ENCODE data around the gene EPHA7. TPM values are rescaled to one million over a fixed set of nuclear protein-coding genes. Genes with fewer than 3 reads are reported as not detected.

The EPHA7 gene
- total RNA-seq, 2 experiments from 2014 or later: not detected

DNA sequence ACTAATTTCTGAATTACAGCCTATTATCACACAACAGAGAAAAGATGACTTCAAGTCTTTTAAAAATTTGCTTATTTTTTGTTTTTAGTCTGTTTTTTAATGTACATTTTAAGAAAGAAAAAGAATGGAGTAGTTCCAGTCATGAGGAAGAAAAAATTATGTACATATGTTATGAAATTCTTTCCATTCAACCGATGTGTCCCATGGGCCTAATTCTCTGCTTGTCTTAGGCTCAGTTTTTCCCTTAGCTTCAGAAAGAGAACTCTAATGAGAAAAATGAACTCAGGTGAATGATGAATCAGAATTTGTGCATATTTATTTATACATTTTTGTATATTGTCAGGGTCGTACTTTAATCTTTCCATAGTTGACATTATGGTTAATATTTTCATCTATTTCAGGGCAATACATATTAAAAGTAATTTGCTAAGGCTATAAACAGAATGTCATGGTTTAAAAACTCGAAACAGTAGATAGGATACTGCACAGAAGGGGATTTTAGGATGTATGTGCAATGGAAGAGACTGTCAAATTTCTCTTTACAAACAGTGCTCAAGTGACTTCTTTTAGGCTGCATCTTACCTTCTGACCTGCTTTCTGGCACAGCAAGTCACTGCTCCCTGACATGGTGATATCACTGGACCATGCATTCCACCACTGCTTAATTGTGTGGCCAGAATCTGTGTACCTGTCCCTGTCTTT is 153.1 kb downstream of the EPHA7 start:
- no peaks in the 10 kb centered on the region for H3K4me1 Mint-ChIP-seq (ENCODE audit: low read depth)
- ChIA-PET CTCF (no interaction called here), POLR2A (no interaction called here)
- H3K27me3 Mint-ChIP-seq (ENCODE audit: low read depth): no peaks in the 10 kb centered on the region
- H3K36me3 Mint-ChIP-seq (ENCODE audit: low read depth): no peaks in the 10 kb centered on the region
- no peak overlapping the region for H3K4me3 Mint-ChIP-seq
- no peak overlapping the region for H3K27ac Mint-ChIP-seq
- DNase-seq: no peak
- ATAC-seq: no peak
- no peaks in the 10 kb centered on the region for H3K9me3 Mint-ChIP-seq (ENCODE audit: insufficient read depth)

DNA sequence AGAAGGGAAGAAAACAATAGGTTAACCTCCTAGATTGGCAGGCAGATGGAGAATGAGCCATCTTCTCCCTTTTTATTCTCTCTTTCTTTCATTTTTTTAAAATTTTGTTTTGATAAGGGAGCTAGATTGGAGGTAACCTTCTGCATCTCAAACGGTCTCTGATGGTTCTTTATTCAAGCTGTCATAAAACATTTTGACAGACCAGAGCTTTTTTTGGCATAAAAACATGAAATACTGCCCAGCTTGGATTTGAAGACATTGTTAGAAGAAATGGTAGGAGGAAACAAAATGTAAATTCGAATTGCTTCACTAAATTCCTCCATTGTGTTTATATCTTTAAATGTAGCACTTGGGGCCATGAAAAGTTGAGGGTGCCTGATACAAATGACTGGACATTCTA is 158.5 kb downstream of the EPHA7 start:
- CTCF ChIA-PET: no interaction called here
- ATAC-seq: no peak
- no peaks in the 10 kb centered on the region for H3K36me3 Mint-ChIP-seq (ENCODE audit: low read depth)

DNA sequence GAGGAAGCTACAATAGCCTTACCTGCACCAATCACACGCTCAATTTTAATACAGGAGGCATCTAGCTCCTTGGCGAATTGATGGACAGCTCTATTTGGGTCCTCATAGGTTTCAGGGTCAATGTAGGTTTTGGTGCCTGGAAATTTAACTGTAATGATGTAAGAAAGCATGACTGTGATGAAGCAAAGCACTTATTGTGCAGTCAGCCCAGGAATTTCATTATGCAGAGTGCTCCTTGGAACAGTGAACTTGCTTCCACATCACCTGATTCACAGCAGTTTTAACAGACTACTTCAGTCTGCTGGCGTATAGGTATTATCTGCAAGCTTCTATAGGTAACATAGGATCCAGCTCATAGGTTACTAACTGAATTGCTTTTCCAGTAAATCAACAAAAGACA is 160.0 kb downstream of the EPHA7 start:
- H3K27ac Mint-ChIP-seq: no peak overlapping the region
- no peak overlapping the region for H3K4me3 Mint-ChIP-seq
- no peaks in the 10 kb centered on the region for H3K36me3 Mint-ChIP-seq (ENCODE audit: low read depth)
- ATAC-seq: no peak
- no peaks in the 10 kb centered on the region for H3K9me3 Mint-ChIP-seq (ENCODE audit: insufficient read depth)
- ChIA-PET POLR2A (no interaction called here), CTCF (no interaction called here)
- no peaks in the 10 kb centered on the region for H3K27me3 Mint-ChIP-seq (ENCODE audit: low read depth)
- no peak for DNase-seq
- H3K4me1 Mint-ChIP-seq (ENCODE audit: low read depth): no peaks in the 10 kb centered on the region

More for the DNA sequence above, 158.5 kb downstream of the EPHA7 start:
- DNase-seq: no peak
- no peak overlapping the region for H3K27ac Mint-ChIP-seq
- POLR2A ChIA-PET: no interaction called here
- H3K9me3 Mint-ChIP-seq (ENCODE audit: insufficient read depth): no peaks in the 10 kb centered on the region
- H3K27me3 Mint-ChIP-seq (ENCODE audit: low read depth): no peaks in the 10 kb centered on the region
- H3K4me1 Mint-ChIP-seq (ENCODE audit: low read depth): no peaks in the 10 kb centered on the region
- no peak overlapping the region for H3K4me3 Mint-ChIP-seq

DNA sequence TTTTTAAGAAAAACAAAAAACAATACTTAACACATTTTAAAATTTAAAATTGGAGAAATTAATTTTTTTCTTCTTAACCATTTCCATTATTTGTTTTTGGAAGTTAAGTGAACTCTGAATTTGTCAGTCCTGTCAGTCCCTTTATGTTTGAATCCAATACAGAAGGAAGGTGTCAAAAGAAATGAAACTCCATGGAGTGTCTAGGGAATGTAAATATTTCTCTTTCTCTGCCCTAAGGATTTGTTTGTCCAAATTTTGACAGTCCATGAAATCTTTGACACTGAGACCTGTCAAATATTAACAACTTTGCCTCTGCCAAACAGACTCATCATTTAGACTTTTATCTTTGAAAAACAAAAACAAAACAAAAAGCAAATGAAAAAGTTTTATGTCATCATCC is 166.4 kb downstream of the EPHA7 start:
- Mint-ChIP-seq H3K36me3 (ENCODE audit: low read depth) (no peaks in the 10 kb centered on the region), H3K4me1 (ENCODE audit: low read depth) (no peaks in the 10 kb centered on the region), H3K9me3 (ENCODE audit: insufficient read depth) (peaks cover 2% of the 10 kb centered on the region), H3K27ac (no peak overlapping the region), H3K4me3 (no peak overlapping the region), H3K27me3 (ENCODE audit: low read depth) (no peaks in the 10 kb centered on the region)
- POLR2A ChIA-PET: no interaction called here
- CTCF ChIA-PET: no interaction called here
- DNase-seq (no peak), ATAC-seq (no peak)

DNA sequence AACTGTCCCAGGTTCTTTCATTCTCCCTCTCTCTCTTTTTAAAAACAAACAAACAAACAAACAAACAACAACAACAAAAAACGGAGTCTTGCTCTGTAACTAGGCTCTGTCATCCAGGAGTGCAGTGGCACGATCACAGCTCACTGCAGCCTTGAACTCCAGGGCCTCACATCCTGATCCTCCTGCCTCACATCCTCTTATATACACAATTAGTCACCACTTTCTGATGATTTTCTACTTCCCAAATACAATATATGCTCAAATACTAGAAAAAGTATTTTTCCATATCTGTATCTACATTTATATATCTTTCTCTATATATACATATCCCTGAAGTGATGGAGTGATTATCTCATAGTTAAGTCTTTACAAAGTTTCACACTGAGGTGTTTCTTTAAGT is 170.7 kb downstream of the EPHA7 start:
- Mint-ChIP-seq H3K36me3 (ENCODE audit: low read depth) (no peaks in the 10 kb centered on the region), H3K4me1 (ENCODE audit: low read depth) (no peaks in the 10 kb centered on the region), H3K27ac (no peak overlapping the region), H3K4me3 (no peak overlapping the region), H3K27me3 (ENCODE audit: low read depth) (no peaks in the 10 kb centered on the region), H3K9me3 (ENCODE audit: insufficient read depth) (peaks cover 2% of the 10 kb centered on the region)
- ChIA-PET POLR2A (no interaction called here), CTCF (no interaction called here)
- no peak for ATAC-seq
- no peak for DNase-seq

DNA sequence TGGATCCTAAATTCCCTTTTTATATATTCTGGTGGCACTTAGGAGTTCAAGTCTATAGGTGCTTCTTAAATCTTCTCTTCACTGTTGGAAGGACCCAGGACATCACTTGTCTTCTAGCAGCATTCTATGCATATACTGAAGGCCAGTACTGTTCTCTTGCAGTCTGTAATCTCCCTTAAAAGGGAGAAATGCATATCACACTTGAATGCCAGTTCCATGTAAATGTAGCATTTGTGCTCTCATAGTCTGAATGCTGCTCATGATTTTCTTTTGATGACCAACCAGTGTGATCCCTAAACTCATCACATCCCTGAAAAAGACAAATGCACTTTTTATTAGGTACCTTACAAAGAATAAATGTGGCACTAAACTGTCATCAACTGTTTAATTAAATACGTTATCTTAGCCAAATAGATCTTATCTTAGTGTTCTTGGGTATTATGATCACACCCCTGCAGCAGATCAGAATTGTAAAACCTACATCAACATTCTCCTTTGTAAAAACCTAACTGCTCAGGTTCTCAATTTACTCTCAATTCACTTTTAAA is 176.1 kb downstream of the EPHA7 start:
- ChIA-PET POLR2A (no interaction called here), CTCF (no interaction called here)
- Mint-ChIP-seq H3K27ac (no peak overlapping the region), H3K4me1 (ENCODE audit: low read depth) (no peaks in the 10 kb centered on the region), H3K9me3 (ENCODE audit: insufficient read depth) (peaks cover 3% of the 10 kb centered on the region), H3K36me3 (ENCODE audit: low read depth) (no peaks in the 10 kb centered on the region), H3K27me3 (ENCODE audit: low read depth) (no peaks in the 10 kb centered on the region), H3K4me3 (no peak overlapping the region)
- ATAC-seq: no peak
- no peak for DNase-seq

DNA sequence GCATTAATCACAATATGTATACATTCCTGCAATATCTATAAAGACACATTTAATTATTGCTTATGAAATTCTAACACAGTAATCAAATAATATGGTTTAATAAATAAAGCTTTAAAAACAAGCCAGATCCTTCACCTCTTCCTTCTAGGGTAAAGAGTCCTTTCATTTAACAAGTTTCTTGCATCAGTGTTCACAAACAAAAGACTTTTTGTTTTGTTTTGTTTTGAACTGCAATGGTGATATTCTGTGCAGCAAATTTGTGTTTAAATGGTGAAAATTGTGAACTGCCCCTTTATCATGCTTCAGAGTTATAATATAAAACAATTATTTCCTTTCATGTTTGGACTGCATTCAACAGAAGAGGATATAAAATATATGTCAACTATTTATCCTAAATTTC is 177.3 kb downstream of the EPHA7 start:
- ChIA-PET CTCF (no interaction called here), POLR2A (no interaction called here)
- Mint-ChIP-seq H3K4me3 (no peak overlapping the region), H3K27ac (no peak overlapping the region), H3K9me3 (ENCODE audit: insufficient read depth) (peaks cover 3% of the 10 kb centered on the region), H3K36me3 (ENCODE audit: low read depth) (no peaks in the 10 kb centered on the region), H3K4me1 (ENCODE audit: low read depth) (no peaks in the 10 kb centered on the region), H3K27me3 (ENCODE audit: low read depth) (no peaks in the 10 kb centered on the region)
- ATAC-seq (no peak), DNase-seq (no peak)

GRCh38 chr6:93238632-93239031 is 180.7 kb downstream of the EPHA7 start:
- H3K4me3 Mint-ChIP-seq: no peak overlapping the region
- DNase-seq: no peak
- POLR2A ChIA-PET: no interaction called here

GRCh38 chr6:93235775-93236174 is 183.6 kb downstream of the EPHA7 start:
- Mint-ChIP-seq H3K36me3 (ENCODE audit: low read depth) (no peaks in the 10 kb centered on the region), H3K4me3 (no peak overlapping the region), H3K27ac (no peak overlapping the region), H3K27me3 (ENCODE audit: low read depth) (no peaks in the 10 kb centered on the region), H3K4me1 (ENCODE audit: low read depth) (no peaks in the 10 kb centered on the region), H3K9me3 (ENCODE audit: insufficient read depth) (peaks cover 3% of the 10 kb centered on the region)
- no peak for ATAC-seq
- no peak for DNase-seq
- CTCF ChIA-PET: no interaction called here
- POLR2A ChIA-PET: no interaction called here

More at GRCh38 chr6:93238632-93239031, 180.7 kb downstream of the EPHA7 start:
- Mint-ChIP-seq H3K27me3 (ENCODE audit: low read depth) (no peaks in the 10 kb centered on the region), H3K36me3 (ENCODE audit: low read depth) (no peaks in the 10 kb centered on the region), H3K27ac (no peak overlapping the region), H3K4me1 (ENCODE audit: low read depth) (no peaks in the 10 kb centered on the region), H3K9me3 (ENCODE audit: insufficient read depth) (peaks cover 3% of the 10 kb centered on the region)
- no peak for ATAC-seq
- CTCF ChIA-PET: no interaction called here

DNA sequence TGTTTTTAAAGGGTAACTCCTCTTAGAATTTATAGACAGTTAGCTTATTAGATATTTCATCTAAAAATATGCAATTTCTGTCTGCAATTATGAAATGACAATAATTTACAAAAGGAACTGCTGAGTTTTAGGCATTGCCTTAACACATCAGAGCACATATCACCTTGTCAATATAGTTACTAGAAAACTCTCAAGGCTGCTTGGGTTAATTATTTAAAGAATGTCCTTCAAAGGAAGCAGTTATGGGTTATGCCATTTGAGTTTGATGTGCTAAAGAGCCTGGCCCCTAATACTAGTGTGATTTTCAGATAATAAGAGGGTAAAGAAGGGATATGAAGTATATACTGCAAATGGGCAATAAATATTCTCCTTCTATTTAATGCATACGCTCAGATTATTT is 192.5 kb downstream of the EPHA7 start:
- Mint-ChIP-seq H3K27me3 (ENCODE audit: low read depth) (no peaks in the 10 kb centered on the region), H3K36me3 (ENCODE audit: low read depth) (no peaks in the 10 kb centered on the region), H3K4me3 (no peak overlapping the region), H3K4me1 (ENCODE audit: low read depth) (no peaks in the 10 kb centered on the region), H3K27ac (no peak overlapping the region), H3K9me3 (ENCODE audit: insufficient read depth) (peaks cover 3% of the 10 kb centered on the region)
- DNase-seq (no peak), ATAC-seq (no peak)
- POLR2A ChIA-PET: no interaction called here
- CTCF ChIA-PET: no interaction called here

DNA sequence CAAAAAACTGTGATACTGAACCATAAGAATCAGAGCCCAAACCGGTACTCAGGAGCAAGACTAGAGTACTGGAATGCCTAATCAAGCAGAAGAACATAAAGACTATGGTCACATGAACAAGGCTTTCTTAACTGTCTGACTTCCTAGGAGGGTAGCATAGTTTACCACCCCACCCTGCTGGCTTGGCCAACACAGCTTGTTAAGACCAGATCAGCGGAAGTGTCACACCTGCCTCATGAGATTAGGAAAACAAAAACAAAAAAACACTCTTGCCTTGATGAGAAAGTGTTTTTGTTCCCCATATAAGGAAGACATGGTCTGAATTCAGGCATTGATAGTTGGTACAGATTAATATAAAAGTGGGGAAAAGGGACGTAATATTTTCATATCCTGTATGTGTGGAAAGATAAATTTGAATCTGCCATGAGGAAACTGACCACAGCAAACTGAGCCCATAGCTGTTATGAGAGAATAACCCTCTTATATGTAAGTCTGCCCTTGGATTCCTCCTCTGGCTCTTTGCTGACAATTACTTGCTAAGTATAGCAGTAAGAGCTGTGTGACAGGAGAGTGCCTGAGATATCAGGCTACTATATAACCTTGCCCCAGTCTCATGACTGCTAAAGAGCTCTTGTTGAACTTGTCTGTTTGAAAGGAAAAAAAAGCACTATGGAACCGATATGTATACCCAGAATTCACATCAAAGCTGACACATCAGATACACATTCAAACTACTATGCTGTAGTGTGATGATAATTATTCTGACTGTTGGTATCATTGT is 197.1 kb downstream of the EPHA7 start:
- ATAC-seq (no peak), DNase-seq (no peak)
- H3K36me3 Mint-ChIP-seq (ENCODE audit: low read depth): no peaks in the 10 kb centered on the region
- ChIA-PET CTCF (no interaction called here), POLR2A (no interaction called here)
- H3K9me3 Mint-ChIP-seq (ENCODE audit: insufficient read depth): no peaks in the 10 kb centered on the region
- H3K27ac Mint-ChIP-seq: no peak overlapping the region
- H3K4me3 Mint-ChIP-seq: no peak overlapping the region
- no peaks in the 10 kb centered on the region for H3K27me3 Mint-ChIP-seq (ENCODE audit: low read depth)
- no peaks in the 10 kb centered on the region for H3K4me1 Mint-ChIP-seq (ENCODE audit: low read depth)

DNA sequence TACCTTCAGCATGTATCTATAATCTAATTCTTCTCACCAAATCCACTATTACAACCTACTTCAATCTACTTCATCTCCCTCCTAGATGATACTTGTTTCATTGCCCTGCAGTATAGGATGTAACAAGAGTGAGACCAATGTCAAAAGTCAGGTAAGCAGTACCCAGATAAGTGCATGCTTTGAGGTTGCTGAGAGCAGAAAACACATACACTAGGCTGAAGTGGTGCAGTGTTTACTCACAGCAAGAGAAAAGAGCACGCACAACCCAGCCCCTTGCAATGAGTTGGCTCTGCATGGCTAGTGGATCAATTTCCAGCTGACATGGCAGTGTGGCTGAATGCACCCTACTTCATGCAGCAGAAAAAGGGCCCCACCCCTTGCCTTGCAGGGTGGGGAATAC is 199.9 kb downstream of the EPHA7 start:
- CTCF ChIA-PET: no interaction called here
- H3K4me1 Mint-ChIP-seq (ENCODE audit: low read depth): no peaks in the 10 kb centered on the region
- H3K9me3 Mint-ChIP-seq (ENCODE audit: insufficient read depth): peaks cover 8% of the 10 kb centered on the region
- POLR2A ChIA-PET: no interaction called here
- no peak overlapping the region for H3K27ac Mint-ChIP-seq
- no peak overlapping the region for H3K4me3 Mint-ChIP-seq
- no peaks in the 10 kb centered on the region for H3K27me3 Mint-ChIP-seq (ENCODE audit: low read depth)
- no peaks in the 10 kb centered on the region for H3K36me3 Mint-ChIP-seq (ENCODE audit: low read depth)
- DNase-seq (no peak), ATAC-seq (no peak)

Data from activated CD8-positive, alpha-beta T cell treated with anti-CD3 and anti-CD28 coated beads, Interleukin-2, amount 10 ng/mL, durations not matched to agents 7 days and 5 days (primary cell).